ENCODE results near the gene SCGB2B2.

GRCh38 chr19:34649886-34650543 lies 26.9 kb downstream of the SCGB2B2 start:
- TF ChIP-seq EZH2 (IDR thresholded peaks at IDR 0.05) (no peak), POLR2AphosphoS5 (IDR thresholded peaks at IDR 0.05; ENCODE audit: borderline replicate concordance, low read depth, low read length) (no peak), FOXP2 (optimal IDR thresholded peaks at IDR 0.05; ENCODE audit: control extremely low read depth, extremely low read length, insufficient read depth) (no peak)
